WI38 (cell line): Measurements from ENCODE around the gene ZNF730.

Experiments
- H3K4me3 ChIP-seq: 2 replicates; pipeline ENCODE4 v1.5.1; 2011; ENCODE audit warnings: low read depth, mild to moderate bottlenecking, control low read depth, low read length
- TF ChIP-seq, protein P1 (sequence below): IDR thresholded peaks from 2 replicates; pipeline ENCODE4 v1.5.1; 2012; ENCODE audit warnings: low read depth, mild to moderate bottlenecking, control low read depth, low read length

ZNF730 gene

DNA sequence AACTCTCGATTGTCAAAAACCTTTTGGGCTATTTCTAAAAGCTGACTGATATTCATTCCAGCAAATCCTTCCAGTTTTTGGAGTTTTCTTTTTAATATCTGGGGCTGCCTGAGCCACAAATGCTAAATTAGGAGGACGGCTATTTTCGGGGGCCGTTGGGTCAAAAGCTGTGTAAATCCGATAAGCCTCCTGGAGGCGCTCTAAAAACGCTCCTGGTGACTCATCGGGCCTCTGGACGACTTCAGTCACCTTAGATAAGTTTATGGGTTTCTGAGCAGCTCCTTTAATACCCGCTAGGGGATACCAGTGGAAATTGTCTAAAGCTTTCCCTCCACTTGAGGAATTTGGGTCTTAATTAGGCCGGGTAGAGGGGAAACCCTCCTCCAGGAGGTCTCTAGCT, 66.4 kb downstream of the ZNF730 start:
- H3K4me3 ChIP-seq = no peak overlapping the region
- TF ChIP-seq, protein P1, sequence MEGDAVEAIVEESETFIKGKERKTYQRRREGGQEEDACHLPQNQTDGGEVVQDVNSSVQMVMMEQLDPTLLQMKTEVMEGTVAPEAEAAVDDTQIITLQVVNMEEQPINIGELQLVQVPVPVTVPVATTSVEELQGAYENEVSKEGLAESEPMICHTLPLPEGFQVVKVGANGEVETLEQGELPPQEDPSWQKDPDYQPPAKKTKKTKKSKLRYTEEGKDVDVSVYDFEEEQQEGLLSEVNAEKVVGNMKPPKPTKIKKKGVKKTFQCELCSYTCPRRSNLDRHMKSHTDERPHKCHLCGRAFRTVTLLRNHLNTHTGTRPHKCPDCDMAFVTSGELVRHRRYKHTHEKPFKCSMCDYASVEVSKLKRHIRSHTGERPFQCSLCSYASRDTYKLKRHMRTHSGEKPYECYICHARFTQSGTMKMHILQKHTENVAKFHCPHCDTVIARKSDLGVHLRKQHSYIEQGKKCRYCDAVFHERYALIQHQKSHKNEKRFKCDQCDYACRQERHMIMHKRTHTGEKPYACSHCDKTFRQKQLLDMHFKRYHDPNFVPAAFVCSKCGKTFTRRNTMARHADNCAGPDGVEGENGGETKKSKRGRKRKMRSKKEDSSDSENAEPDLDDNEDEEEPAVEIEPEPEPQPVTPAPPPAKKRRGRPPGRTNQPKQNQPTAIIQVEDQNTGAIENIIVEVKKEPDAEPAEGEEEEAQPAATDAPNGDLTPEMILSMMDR = no peak

DNA sequence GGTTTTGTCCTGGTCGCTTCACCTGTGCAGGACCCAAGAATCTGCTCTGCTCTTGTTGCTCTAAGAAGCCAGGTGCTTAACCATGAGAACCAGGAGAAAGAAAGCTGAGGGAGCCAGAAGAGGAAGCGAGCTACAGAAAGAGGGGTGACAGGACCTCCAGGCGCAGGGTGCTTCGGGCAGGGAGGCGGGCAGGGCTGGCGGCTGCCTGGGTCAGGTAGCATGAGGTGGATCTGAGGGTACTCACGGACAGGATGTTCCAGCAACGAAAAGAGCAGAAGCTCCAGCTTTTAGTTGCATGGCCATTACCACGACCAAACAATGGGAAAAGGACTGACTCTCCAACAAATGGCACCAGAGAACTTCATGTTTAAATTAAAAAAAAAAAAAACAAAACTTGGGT, 73.5 kb downstream of the ZNF730 start:
- H3K4me3 ChIP-seq = no peak overlapping the region
- TF ChIP-seq, protein P1 = no peak
